ENCODE data around the gene CATSPER1. TPM values are rescaled to one million over a fixed set of nuclear protein-coding genes. Genes with fewer than 3 reads are reported as not detected.

CATSPER1 gene
- total and polyA plus RNA-seq, 2 of the 13 experiments (the other 11 are each of a cell fraction or from before 2014, with no cell fraction given), result 0.17 TPM; not detected in 1

- Histone ChIP-seq H3K4me2 (ENCODE audit: low read depth, low read length) (no peak overlapping the region), H3K27ac (ENCODE audit: extremely low read length, insufficient read depth, low read length) (no peak overlapping the region), H3K36me3 (replicated peaks in 1 of 2; ENCODE audit: control insufficient read depth in 1 of 2, insufficient read depth in 2 of 2, low read length in 2 of 2) (peaks cover 34 to 65% of the 10 kb centered on the region in 2 experiments), H3K9ac (ENCODE audit: insufficient read depth, low read depth, low read length) (no peak overlapping the region), H3K79me2 (ENCODE audit: insufficient read depth, low read length) (peaks cover 24% of the 10 kb centered on the region), H2AFZ (ENCODE audit: low read length) (no peak overlapping the region), H3K4me1 (ENCODE audit: insufficient read depth, low read length) (peaks cover 30% of the 10 kb centered on the region), H4K20me1 (ENCODE audit: insufficient read depth, low read length) (no peaks in the 10 kb centered on the region), H3K27me3 (ENCODE audit: control insufficient read depth in 1 of 2, insufficient read depth in 2 of 2, low read length in 2 of 2) (no peaks in the 10 kb centered on the region; a peak in 1 of 5 replicates), H3K4me3 (replicated peaks in 1 of 3; ENCODE audit: insufficient read depth in 1 of 3, low read depth in 2 of 3, low read length in 3 of 3) (no peak overlapping the region), H3K9me3 (ENCODE audit: low read length) (no peaks in the 10 kb centered on the region)
- ChIA-PET POLR2A (interaction anchor here (1.3 kb wide), 1 partner anchor 14 kb away, joined by 3 read pairs; the partner anchor contains the start of gene PACS1), CTCF (ENCODE audit: low intra/inter-chr PET ratio, low total read pairs) (no interaction called here)
- TF ChIP-seq, protein P1, sequence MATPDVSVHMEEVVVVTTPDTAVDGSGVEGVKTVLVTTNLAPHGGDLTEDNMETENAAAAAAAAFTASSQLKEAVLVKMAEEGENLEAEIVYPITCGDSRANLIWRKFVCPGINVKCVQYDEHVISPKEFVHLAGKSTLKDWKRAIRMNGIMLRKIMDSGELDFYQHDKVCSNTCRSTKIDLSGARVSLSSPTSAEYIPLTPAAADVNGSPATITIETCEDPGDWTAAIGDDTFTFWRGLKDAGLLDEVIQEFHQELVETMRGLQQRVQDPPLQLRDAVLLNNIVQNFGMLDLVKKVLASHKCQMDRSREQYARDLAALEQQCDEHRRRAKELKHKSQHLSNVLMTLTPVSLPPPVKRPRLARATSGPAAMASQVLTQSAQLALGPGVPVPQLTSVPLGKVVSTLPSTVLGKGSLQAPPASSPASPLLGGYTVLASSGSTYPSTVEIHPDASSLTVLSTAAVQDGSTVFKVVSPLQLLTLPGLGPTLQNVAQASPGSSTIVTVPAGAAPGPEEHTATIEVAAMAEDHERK (CRISPR knock-in tag; IDR thresholded peaks at IDR 0.05; ENCODE audit: low read depth), result no peak
- TF ChIP-seq FOXM1 (CRISPR knock-in tag; IDR thresholded peaks at IDR 0.05) (no peak), ZNF792 (CRISPR knock-in tag; IDR thresholded peaks at IDR 0.05) (no peak), NCOA5 (CRISPR knock-in tag; IDR thresholded peaks at IDR 0.05) (no peak), ZNF768 (CRISPR knock-in tag; IDR thresholded peaks at IDR 0.05) (no peak), HMG20B (CRISPR knock-in tag; conservative IDR thresholded peaks at IDR 0.05) (no peak), RBM22 (optimal IDR thresholded peaks at IDR 0.05; ENCODE audit: low read length) (no peak), HNRNPH1 (optimal IDR thresholded peaks at IDR 0.05; ENCODE audit: low read depth, low read length) (no peak), ZNF615 (CRISPR knock-in tag; IDR thresholded peaks at IDR 0.05; ENCODE audit: borderline replicate concordance) (no peak), KDM6A (CRISPR knock-in tag; IDR thresholded peaks at IDR 0.05; ENCODE audit: low read depth) (no peak), SMAD3 (CRISPR knock-in tag; IDR thresholded peaks at IDR 0.05) (no peak), SALL2 (CRISPR knock-in tag; IDR thresholded peaks at IDR 0.05) (no peak)
- TF ChIP-seq, protein P2, sequence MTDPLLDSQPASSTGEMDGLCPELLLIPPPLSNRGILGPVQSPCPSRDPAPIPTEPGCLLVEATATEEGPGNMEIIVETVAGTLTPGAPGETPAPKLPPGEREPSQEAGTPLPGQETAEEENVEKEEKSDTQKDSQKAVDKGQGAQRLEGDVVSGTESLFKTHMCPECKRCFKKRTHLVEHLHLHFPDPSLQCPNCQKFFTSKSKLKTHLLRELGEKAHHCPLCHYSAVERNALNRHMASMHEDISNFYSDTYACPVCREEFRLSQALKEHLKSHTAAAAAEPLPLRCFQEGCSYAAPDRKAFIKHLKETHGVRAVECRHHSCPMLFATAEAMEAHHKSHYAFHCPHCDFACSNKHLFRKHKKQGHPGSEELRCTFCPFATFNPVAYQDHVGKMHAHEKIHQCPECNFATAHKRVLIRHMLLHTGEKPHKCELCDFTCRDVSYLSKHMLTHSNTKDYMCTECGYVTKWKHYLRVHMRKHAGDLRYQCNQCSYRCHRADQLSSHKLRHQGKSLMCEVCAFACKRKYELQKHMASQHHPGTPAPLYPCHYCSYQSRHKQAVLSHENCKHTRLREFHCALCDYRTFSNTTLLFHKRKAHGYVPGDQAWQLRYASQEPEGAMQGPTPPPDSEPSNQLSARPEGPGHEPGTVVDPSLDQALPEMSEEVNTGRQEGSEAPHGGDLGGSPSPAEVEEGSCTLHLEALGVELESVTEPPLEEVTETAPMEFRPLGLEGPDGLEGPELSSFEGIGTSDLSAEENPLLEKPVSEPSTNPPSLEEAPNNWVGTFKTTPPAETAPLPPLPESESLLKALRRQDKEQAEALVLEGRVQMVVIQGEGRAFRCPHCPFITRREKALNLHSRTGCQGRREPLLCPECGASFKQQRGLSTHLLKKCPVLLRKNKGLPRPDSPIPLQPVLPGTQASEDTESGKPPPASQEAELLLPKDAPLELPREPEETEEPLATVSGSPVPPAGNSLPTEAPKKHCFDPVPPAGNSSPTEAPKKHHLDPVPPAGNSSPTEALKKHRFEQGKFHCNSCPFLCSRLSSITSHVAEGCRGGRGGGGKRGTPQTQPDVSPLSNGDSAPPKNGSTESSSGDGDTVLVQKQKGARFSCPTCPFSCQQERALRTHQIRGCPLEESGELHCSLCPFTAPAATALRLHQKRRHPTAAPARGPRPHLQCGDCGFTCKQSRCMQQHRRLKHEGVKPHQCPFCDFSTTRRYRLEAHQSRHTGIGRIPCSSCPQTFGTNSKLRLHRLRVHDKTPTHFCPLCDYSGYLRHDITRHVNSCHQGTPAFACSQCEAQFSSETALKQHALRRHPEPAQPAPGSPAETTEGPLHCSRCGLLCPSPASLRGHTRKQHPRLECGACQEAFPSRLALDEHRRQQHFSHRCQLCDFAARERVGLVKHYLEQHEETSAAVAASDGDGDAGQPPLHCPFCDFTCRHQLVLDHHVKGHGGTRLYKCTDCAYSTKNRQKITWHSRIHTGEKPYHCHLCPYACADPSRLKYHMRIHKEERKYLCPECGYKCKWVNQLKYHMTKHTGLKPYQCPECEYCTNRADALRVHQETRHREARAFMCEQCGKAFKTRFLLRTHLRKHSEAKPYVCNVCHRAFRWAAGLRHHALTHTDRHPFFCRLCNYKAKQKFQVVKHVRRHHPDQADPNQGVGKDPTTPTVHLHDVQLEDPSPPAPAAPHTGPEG (CRISPR knock-in tag; IDR thresholded peaks at IDR 0.05), result no peak
- whole genome bisulfite sequencing (ENCODE audit: low lambda C conversion rate), result 100% methylated on average over 7 of the region's 7 CpGs
- ATAC-seq, result no peak
- in situ Hi-C loops (cut with HindIII; ENCODE audit: extremely low pct_ligation_motif_present, low pct_unique_long_range_greater_than_20kb), result no loop called here
- no peak for DNase-seq (ENCODE audit: low spot score)
- intact Hi-C loops (cut with micrococcal nuclease; ENCODE audit: unreplicated experiment), result no loop called here
- BruUV-seq (replicated peaks), result no TSS peak
- no peak for FAIRE-seq
Observed at GRCh38 chr11:66056501-66056900, 30.2 kb upstream of the CATSPER1 start.
